Body of pancreas (tissue), 4 donors: Measurements from ENCODE around the gene ACVR2A.

ENCODE experiments used
- CTCF ChIP-seq, 7 experiments: fragments of 450-650 bp in 4 of 7; fragments of 200-600 bp in 3 of 7; sonication (generic) in 3 of 7; IDR thresholded peaks; one replicate each; pipeline ENCODE4 v1.5.1; 2016 to 2019; ENCODE audit warnings: antibody characterized with exemption in 7 of 7
- POLR2A ChIP-seq, 3 donors: fragments of 450-650 bp; IDR thresholded peaks; one replicate each; pipeline ENCODE4 v1.6.1; 2016; ENCODE audit warnings: antibody characterized with exemption in 3 of 3, mild to moderate bottlenecking in 2 of 3

GRCh38 chr2:147904051-147904450 is 59.2 kb downstream of the ACVR2A start:
- TF ChIP-seq CTCF (IDR thresholded peaks at IDR 0.05) (no peak), POLR2A (IDR thresholded peaks at IDR 0.05) (no peak)
